Measurements from ENCODE around the gene GSK3B.

Gene GSK3B

DNA sequence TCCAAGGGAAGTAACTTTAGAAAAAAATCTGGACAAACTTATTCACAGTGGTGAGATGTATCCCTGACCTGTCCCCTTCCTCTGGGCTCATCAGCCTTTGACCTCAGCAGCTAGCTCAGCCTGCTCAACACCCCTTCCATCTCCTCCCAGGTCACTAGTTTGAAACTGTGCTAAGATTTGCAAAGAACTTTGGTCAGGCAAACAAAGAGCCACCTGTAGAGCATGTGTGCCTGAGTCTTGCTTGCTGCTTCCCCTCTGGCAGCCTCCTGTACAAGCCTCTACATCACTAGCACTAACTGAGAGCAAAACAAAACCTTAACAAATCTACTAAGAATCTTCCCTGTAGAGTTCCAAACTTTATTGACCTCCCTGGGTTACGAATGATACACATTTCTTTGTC is 268.4 kb downstream of the GSK3B start:
- no peaks in the 10 kb centered on the region for H3K27me3 Mint-ChIP-seq
- H3K27ac Mint-ChIP-seq: no peak overlapping the region
- no peaks in the 10 kb centered on the region for H3K9me3 Mint-ChIP-seq
- DNase-seq: no peak
- CTCF ChIA-PET: interaction anchor here (1.4 kb wide), 1 partner anchor 10 kb away, joined by 3 read pairs; no protein-coding TSS in a partner anchor
- peaks cover 6% of the 10 kb centered on the region for H3K36me3 Mint-ChIP-seq
- H3K4me1 Mint-ChIP-seq: no peaks in the 10 kb centered on the region
- H3K4me3 Mint-ChIP-seq: no peak overlapping the region

GRCh38 chr3:119819806-119820205 is 274.4 kb downstream of the GSK3B start:
- H3K9me3 Mint-ChIP-seq: no peaks in the 10 kb centered on the region

GRCh38 chr3:119818937-119819336 is 275.3 kb downstream of the GSK3B start:
- Mint-ChIP-seq H3K4me3 (no peak overlapping the region), H3K27me3 (peaks cover 4% of the 10 kb centered on the region), H3K9me3 (no peaks in the 10 kb centered on the region), H3K27ac (no peak overlapping the region), H3K36me3 (no peaks in the 10 kb centered on the region), H3K4me1 (no peaks in the 10 kb centered on the region)
- CTCF ChIA-PET: interaction anchor here (0.6 to 1.0 kb wide), 5 partner anchors 11 to 486 kb away, joined by 3 to 5 read pairs (median 3); no protein-coding TSS in a partner anchor
- DNase-seq: no peak

More at GRCh38 chr3:119819806-119820205, 274.4 kb downstream of the GSK3B start:
- CTCF ChIA-PET: interaction anchor here (0.7 to 1.2 kb wide), 5 partner anchors 10 to 381 kb away, joined by 3 to 4 read pairs (median 3); no protein-coding TSS in a partner anchor
- Mint-ChIP-seq H3K27ac (no peak overlapping the region), H3K4me1 (no peaks in the 10 kb centered on the region), H3K36me3 (peaks cover under 1% of the 10 kb centered on the region), H3K27me3 (no peaks in the 10 kb centered on the region), H3K4me3 (no peak overlapping the region)
- DNase-seq: no peak

DNA sequence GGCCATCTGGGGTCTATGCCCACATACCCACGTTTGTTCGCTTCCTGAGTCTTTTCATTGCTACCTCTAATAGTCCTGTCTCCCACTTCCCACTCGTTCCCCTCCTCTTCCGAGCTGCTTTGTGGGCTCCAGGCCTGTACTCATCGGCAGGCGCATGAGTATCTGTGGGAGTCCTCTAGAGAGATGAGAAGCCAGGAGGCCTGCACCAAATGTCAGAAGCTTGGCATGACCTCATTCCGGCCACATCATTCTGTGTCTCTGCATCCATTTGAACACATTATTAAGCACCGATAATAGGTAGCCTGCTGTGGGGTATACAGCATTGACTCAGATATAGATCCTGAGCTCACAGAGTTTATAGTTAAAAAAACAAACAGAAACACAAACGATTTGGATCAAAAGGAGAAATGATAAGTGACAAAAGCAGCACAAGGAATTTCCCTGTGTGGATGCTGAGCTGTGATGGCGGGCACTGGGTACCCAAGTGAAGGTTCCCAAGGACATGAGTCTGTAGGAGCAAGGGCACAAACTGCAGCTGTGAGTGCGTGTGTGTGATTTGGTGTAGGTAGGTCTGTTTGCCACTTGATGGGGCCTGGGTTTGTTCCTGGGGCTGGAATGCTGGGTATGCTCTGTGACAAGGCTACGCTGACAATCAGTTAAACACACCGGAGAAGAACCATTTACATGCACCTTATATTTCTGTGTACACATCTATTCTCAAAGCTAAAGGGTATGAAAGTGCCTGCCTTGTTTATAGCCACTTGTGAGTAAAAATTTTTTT is 276.5 kb downstream of the GSK3B start:
- Mint-ChIP-seq H3K36me3 (no peaks in the 10 kb centered on the region), H3K4me3 (no peak overlapping the region), H3K4me1 (no peaks in the 10 kb centered on the region), H3K27me3 (peaks cover 4% of the 10 kb centered on the region), H3K9me3 (no peaks in the 10 kb centered on the region), H3K27ac (no peak overlapping the region)
- DNase-seq: no peak
- CTCF ChIA-PET: interaction anchor here (0.5 to 2.5 kb wide), 3 partner anchors 10 to 608 kb away, joined by 4 to 5 read pairs (median 4); no protein-coding TSS in a partner anchor

- Mint-ChIP-seq H3K4me1 (no peaks in the 10 kb centered on the region), H3K4me3 (no peak overlapping the region), H3K36me3 (no peaks in the 10 kb centered on the region), H3K27ac (no peak overlapping the region), H3K9me3 (no peaks in the 10 kb centered on the region), H3K27me3 (peaks cover 4% of the 10 kb centered on the region)
- no peak for DNase-seq
- CTCF ChIA-PET: interaction anchor here (2.5 kb wide), 1 partner anchor 9 kb away, joined by 5 read pairs; no protein-coding TSS in a partner anchor
These were observed 277.2 kb downstream of the GSK3B start for GRCh38 chr3:119817071-119817470.

DNA sequence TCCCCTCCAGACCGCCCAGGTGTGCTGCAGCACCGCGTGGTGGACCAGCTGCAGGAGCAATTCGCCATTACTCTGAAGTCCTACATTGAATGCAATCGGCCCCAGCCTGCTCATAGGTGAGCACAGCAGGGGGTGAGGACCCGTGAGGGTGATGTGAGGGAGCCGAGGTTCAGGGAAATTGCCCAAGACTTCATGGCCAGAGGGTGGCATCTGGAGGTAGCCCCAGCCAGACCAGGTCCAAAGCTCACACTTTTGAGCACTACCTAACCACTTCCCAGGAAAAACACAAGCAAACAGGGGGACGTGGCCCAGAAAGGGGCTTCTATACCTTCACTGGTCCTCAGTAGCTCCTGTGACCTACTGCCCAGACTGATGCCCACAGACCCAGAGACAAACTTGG is 278.5 kb downstream of the GSK3B start:
- Mint-ChIP-seq H3K27me3 (peaks cover 8% of the 10 kb centered on the region), H3K9me3 (no peaks in the 10 kb centered on the region), H3K4me3 (no peak overlapping the region), H3K27ac (no peak overlapping the region), H3K36me3 (no peaks in the 10 kb centered on the region), H3K4me1 (peaks cover under 1% of the 10 kb centered on the region)
- DNase-seq: no peak
- CTCF ChIA-PET: interaction anchor here (1.3 to 2.5 kb wide), 2 partner anchors 8 to 9 kb away, joined by 3 to 5 read pairs; no protein-coding TSS in a partner anchor

- peaks cover 10% of the 10 kb centered on the region for H3K4me1 Mint-ChIP-seq
- CTCF ChIA-PET: no interaction called here
- DNase-seq: no peak
- H3K27me3 Mint-ChIP-seq: peaks cover 8% of the 10 kb centered on the region
- no peaks in the 10 kb centered on the region for H3K36me3 Mint-ChIP-seq
- no peak overlapping the region for H3K4me3 Mint-ChIP-seq
- no peak overlapping the region for H3K27ac Mint-ChIP-seq
- H3K9me3 Mint-ChIP-seq: no peaks in the 10 kb centered on the region
These were observed 281.7 kb downstream of the GSK3B start for GRCh38 chr3:119812491-119813058.

- peak overlapping the region; percentile 35 for H3K27ac Mint-ChIP-seq
- CTCF ChIA-PET: no interaction called here
- DNase-seq: peak; percentile 65
- no peaks in the 10 kb centered on the region for H3K36me3 Mint-ChIP-seq
- H3K4me3 Mint-ChIP-seq: peak overlapping the region; percentile 71
- peaks cover 16% of the 10 kb centered on the region for H3K27me3 Mint-ChIP-seq
- no peaks in the 10 kb centered on the region for H3K9me3 Mint-ChIP-seq
- peaks cover 10% of the 10 kb centered on the region for H3K4me1 Mint-ChIP-seq
These were observed 284.2 kb downstream of the GSK3B start for GRCh38 chr3:119810018-119810435.

DNA sequence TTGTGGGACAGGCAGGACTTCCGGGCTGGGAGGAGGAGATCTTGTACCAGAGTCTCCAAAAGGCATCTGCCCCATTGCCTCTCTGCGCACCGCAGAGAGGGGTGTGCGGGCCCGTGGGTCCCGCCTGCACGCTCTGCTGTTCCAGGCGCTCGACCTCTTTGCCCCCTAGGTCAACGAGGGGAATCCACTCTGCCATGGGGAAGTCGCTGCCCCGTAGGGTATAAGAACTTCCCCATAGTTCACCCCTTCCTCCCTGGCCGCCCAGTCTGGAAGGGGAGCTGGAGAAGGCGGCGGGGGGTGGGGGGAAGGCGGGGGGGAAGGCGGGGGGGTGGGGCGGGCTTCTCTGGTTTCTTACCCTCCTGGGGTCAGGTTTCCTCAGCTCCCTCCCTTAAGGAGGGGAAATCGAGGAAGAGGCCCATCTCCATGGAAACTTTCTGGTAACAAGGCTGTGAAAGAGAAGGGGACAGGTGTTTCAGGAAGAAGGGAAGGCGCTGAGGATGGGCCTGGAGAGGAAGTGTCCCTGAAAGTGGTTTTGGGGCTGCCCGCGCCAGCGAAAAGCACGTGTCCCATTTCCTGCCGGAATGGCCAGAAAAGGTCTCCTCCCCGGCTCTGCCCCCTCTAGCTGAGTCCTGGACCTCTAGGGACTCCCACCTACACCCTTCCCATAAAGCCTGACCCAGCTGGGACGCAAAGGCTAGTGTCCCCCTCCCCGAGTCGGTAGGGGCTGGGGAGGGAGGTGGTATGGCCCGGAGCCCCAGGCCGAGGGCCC is 284.8 kb downstream of the GSK3B start:
- CTCF ChIA-PET: interaction anchor here (0.5 kb wide), 1 partner anchor 273 kb away, joined by 3 read pairs; no protein-coding TSS in a partner anchor
- peak overlapping the region; percentile 71 for H3K4me3 Mint-ChIP-seq
- H3K4me1 Mint-ChIP-seq: peaks cover 10% of the 10 kb centered on the region
- peak; percentile 27 for DNase-seq
- H3K27me3 Mint-ChIP-seq: peaks cover 13% of the 10 kb centered on the region
- H3K36me3 Mint-ChIP-seq: no peaks in the 10 kb centered on the region
- no peak overlapping the region for H3K27ac Mint-ChIP-seq
- no peaks in the 10 kb centered on the region for H3K9me3 Mint-ChIP-seq

GRCh38 chr3:119808843-119809242 is 285.4 kb downstream of the GSK3B start:
- no peak overlapping the region for H3K4me3 Mint-ChIP-seq
- no peaks in the 10 kb centered on the region for H3K36me3 Mint-ChIP-seq
- peaks cover 12% of the 10 kb centered on the region for H3K27me3 Mint-ChIP-seq
- CTCF ChIA-PET: interaction anchor here (0.9 to 1.4 kb wide), 2 partner anchors 10 to 373 kb away, joined by 3 to 5 read pairs; no protein-coding TSS in a partner anchor
- H3K9me3 Mint-ChIP-seq: no peaks in the 10 kb centered on the region
- H3K4me1 Mint-ChIP-seq: peaks cover 10% of the 10 kb centered on the region
- no peak for DNase-seq
- no peak overlapping the region for H3K27ac Mint-ChIP-seq

DNA sequence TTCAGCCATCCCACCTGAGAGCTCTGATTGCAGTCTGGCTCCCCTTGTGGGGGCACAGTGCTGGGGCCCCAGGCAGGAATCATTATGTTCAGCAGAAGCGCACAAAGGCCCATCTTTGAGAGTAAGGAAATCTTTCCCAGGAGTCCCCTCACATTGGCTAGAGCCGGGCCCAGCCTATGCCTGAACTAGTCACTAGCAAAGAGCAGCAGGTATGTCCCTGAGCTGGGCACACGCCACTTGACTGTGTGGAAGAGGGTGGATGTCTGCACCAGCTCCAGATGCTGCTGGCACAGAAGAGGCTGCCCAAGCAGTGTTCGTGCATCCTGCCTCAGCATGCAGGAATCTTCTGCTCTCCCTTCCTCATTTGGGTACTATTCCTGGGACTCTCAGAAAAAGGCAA is 286.0 kb downstream of the GSK3B start:
- no peak overlapping the region for H3K27ac Mint-ChIP-seq
- peaks cover 10% of the 10 kb centered on the region for H3K4me1 Mint-ChIP-seq
- no peaks in the 10 kb centered on the region for H3K9me3 Mint-ChIP-seq
- CTCF ChIA-PET: interaction anchor here (0.9 to 1.4 kb wide), 3 partner anchors 9 to 373 kb away, joined by 3 to 5 read pairs (median 5); no protein-coding TSS in a partner anchor
- H3K4me3 Mint-ChIP-seq: no peak overlapping the region
- no peaks in the 10 kb centered on the region for H3K36me3 Mint-ChIP-seq
- DNase-seq: no peak
- peaks cover 13% of the 10 kb centered on the region for H3K27me3 Mint-ChIP-seq

DNA sequence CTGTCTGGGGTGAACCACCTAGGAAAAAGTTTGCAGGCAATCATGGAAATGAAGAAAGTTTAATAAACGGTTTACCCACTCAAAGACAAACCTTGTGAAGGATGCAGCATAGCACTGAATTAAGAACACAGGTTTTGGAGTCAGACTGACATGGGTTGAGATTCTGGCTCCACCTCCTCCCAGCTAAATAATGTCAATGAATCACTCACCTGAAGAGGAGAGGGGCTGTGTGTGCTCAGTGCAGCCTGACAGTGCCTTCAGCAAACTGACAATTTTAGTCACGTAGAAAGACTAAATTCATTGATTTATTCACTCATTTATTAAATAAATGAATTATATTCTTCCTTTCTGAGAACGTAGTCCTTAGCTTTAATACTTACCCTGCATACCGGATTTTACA is 293.4 kb downstream of the GSK3B start:
- DNase-seq: no peak
- Mint-ChIP-seq H3K4me3 (no peak overlapping the region), H3K27ac (no peak overlapping the region), H3K4me1 (no peaks in the 10 kb centered on the region), H3K36me3 (no peaks in the 10 kb centered on the region), H3K9me3 (no peaks in the 10 kb centered on the region), H3K27me3 (peaks cover 23% of the 10 kb centered on the region)
- CTCF ChIA-PET: no interaction called here

GRCh38 chr3:119796785-119797184 is 297.5 kb downstream of the GSK3B start:
- Mint-ChIP-seq H3K36me3 (no peaks in the 10 kb centered on the region), H3K4me1 (no peaks in the 10 kb centered on the region), H3K9me3 (no peaks in the 10 kb centered on the region), H3K27me3 (peaks cover 17% of the 10 kb centered on the region), H3K4me3 (no peak overlapping the region), H3K27ac (no peak overlapping the region)
- no peak for DNase-seq
- CTCF ChIA-PET: no interaction called here

- Mint-ChIP-seq H3K4me3 (no peak overlapping the region), H3K27me3 (peaks cover 13% of the 10 kb centered on the region), H3K36me3 (no peaks in the 10 kb centered on the region), H3K9me3 (no peaks in the 10 kb centered on the region), H3K27ac (no peak overlapping the region), H3K4me1 (no peaks in the 10 kb centered on the region)
- CTCF ChIA-PET: no interaction called here
- no peak for DNase-seq
These were observed 297.9 kb downstream of the GSK3B start for GRCh38 chr3:119796368-119796767.
